DMS 273 (cell line): ENCODE data around the gene TANGO2.
A peak's percentile ranks its signal among the peaks of the same experiment; 100 is the strongest.

Experiments
- DNase-seq: peaks from one replicate; lab custom pipeline; 2025; ENCODE audit not compliant: unreplicated experiment; lab: John Stamatoyannopoulos, UW

The TANGO2 gene

GRCh38 chr22:20113551-20114310 is 92.8 kb downstream of the TANGO2 start:
- DNase-seq, result no peak

GRCh38 chr22:20114506-20115475 is 93.9 kb downstream of the TANGO2 start:
- no peak for DNase-seq

- DNase-seq, result no peak
Measured at GRCh38 chr22:20115691-20116375, 94.9 kb downstream of the TANGO2 start, which contains the start of gene RANBP1. Gene RANBP1 (plus strand): TSS chr22:20116104. CDS start chr22:20116185, 81 bp downstream.

- DNase-seq, result peak; percentile 57
Measured at GRCh38 chr22:20116376-20116950, 95.6 kb downstream of the TANGO2 start.
